Astrocyte of the spinal cord (primary cell): ENCODE results near the gene FAM98B.

ENCODE experiments used
- DNase-seq: peaks from one replicate; pipeline ENCODE4 v3.0.0; 2011; ENCODE audit warnings: low read depth, low spot score
- H3K4me3 ChIP-seq: 2 replicates; pipeline ENCODE4 v1.5.1; 2011; ENCODE audit warnings: low read depth, mild to moderate bottlenecking, low read length, moderate library complexity
- in situ Hi-C: cut with HindIII; loops from 2 replicates; pipeline ENCODE4 v1.10.0; 2017; ENCODE audit warnings: low sequenced_read_pairs
- TF ChIP-seq, protein P1 (sequence below): IDR thresholded peaks from 2 replicates; pipeline ENCODE4 v1.5.1; 2012; ENCODE audit warnings: low read depth, mild to moderate bottlenecking, low read length, inconsistent platforms

FAM98B gene

DNA sequence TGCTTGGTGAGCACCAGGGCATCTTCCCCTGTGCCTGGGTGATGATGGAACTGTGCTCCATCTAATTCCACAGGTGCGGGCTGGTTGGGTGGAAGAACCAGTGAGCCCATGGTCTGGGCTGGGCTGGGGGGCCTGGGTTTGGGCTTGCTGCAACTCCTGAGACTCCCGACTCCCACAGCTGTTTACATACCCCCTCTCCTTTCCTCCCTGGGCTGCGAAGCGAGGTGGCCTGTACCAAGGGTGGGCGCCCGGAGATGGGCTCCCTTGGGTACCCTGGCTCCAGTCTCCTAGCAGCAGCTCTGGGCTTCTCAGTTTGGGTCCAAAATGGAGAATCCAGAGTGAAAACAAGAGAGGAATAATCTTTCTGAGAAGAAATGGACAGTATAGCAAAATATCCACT lies 5.6 kb downstream of the FAM98B start:
- H3K4me3 ChIP-seq: no peak overlapping the region
- TF ChIP-seq, protein P1, sequence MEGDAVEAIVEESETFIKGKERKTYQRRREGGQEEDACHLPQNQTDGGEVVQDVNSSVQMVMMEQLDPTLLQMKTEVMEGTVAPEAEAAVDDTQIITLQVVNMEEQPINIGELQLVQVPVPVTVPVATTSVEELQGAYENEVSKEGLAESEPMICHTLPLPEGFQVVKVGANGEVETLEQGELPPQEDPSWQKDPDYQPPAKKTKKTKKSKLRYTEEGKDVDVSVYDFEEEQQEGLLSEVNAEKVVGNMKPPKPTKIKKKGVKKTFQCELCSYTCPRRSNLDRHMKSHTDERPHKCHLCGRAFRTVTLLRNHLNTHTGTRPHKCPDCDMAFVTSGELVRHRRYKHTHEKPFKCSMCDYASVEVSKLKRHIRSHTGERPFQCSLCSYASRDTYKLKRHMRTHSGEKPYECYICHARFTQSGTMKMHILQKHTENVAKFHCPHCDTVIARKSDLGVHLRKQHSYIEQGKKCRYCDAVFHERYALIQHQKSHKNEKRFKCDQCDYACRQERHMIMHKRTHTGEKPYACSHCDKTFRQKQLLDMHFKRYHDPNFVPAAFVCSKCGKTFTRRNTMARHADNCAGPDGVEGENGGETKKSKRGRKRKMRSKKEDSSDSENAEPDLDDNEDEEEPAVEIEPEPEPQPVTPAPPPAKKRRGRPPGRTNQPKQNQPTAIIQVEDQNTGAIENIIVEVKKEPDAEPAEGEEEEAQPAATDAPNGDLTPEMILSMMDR: no peak
- no peak for DNase-seq
- in situ Hi-C loops: no loop called here

DNA sequence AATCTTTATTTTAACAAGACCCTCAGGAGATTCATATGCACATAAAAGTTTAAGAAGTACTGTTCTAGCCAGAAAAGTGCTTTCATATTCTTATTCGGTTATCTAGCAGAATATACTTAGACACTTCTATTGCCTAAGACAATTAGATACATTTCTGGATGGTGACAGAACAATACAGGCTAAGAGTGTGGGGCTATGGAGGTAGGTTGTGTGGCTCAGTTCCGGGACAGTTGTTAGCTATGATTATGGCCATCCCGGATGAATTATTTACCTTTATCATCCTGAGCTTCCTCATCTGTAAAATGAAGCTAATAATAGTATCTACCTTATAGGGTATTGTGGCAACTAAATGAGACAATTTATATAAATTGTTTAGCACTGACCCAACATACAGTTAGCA lies 6.6 kb downstream of the FAM98B start:
- H3K4me3 ChIP-seq: no peak overlapping the region
- in situ Hi-C loops: no loop called here
- DNase-seq: no peak
- TF ChIP-seq, protein P1: no peak

DNA sequence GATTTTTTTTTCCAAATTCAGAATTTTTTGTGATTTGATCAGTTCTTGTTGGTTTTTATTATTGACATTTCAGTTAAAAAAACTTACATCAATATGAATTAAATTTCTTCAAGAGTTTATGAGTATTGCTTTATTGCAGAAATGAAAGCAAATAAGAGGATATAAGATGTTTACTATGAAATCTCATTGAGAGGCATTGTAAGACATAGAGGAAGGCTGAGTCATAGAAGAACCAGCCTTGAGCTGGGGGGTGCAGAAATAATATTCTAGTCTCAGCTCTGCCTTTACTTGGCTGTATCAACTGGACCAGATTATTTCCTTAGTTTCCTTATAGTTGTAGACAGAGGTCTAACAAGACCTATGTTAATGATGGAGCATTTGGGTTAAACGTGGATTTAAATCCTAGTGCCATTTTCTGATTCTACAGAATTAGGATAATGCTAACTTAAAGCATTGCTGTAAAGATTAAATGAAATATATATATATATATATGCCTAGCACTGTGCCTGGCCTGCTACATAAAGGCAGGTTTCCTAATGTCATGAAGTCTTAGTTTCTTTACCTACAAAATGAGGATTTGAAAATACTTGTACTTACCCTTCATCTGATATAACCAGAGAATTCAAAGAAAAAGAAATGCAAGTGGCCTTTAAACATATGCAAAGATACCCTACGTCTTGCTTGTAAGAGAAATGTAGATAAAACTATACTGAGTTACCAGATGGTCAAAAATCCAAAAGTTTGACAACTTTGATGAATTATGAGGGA lies 7.3 kb downstream of the FAM98B start:
- peak; percentile 26 for DNase-seq
- no peak overlapping the region for H3K4me3 ChIP-seq
- in situ Hi-C loops: no loop called here
- TF ChIP-seq, protein P1: no peak

DNA sequence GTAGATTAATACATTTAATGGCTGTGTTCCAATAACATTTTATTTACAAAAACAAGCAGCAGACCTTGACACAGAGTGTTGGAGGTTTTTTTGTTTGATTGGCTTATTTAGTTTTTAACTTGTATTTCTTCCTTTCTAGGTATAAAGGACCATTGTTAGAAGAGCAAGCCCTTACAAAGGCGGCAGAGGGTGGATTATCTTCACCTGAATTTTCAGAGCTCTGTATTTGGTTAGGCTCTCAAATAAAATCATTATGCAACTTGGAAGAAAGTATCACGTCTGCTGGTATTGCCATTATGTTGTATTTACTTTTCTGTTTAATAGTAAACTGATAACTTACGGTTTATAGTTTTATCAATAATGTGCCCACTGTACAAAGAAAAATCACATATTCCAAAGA lies 10.0 kb downstream of the FAM98B start:
- in situ Hi-C loops: no loop called here
- TF ChIP-seq, protein P1: no peak
- no peak overlapping the region for H3K4me3 ChIP-seq
- DNase-seq: no peak

DNA sequence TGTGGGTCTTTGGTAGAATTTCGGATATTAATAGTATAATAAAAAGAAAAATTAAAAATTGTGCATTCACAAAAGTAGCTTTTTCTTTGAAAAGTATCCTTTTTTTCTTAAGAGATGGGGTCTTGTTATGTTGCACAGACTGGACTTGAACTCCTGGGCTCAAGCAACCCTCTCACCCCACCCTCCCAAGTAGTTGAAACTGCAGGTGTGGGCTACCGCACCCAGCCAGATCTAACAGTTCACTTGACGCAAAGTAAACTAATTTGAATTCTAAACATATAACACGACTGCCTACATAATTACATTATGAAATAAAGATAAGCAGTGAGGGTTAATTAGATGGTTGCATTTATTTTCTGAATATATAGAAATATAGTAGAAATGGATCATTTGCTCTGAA lies 10.7 kb downstream of the FAM98B start:
- DNase-seq: no peak
- no peak overlapping the region for H3K4me3 ChIP-seq
- TF ChIP-seq, protein P1: no peak
- in situ Hi-C loops: no loop called here

DNA sequence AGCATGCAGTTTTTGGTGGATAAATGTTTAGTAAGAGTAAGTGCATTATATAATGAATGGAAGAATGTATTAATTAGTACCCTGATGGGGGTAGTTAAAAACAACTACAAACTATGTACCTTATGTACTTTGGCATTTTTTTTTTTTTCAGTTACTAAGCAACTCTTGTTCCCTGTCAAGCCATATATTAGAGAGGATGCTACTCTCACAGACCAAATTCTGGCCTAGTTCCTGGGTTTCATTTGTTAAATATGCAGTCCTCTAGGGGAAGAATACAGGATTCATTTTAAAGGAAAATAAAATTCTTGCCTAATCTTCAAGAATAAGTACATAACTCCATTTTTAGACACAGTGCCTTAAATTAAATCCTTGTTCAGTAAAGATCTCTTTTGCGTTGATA lies 16.9 kb downstream of the FAM98B start:
- no peak overlapping the region for H3K4me3 ChIP-seq
- no peak for DNase-seq
- in situ Hi-C loops: no loop called here
- TF ChIP-seq, protein P1: no peak

DNA sequence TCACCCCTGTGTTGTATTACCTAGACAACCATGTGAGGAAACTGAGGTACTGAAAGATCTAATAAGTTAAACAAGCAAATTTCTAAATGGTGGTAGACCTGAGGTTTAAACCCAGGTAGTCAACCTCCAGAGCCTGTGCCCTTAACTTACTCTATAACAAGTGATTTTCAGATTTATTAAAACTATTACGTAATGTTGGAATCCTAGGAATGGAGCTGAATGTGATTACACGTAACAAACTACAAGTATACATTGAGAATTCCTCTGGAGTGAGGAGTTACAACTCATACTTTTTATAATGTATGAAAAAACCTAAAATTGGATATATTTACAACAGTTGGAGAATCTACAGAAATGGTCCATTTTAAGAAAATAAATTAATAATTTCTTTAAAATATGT lies 18.0 kb downstream of the FAM98B start:
- no peak overlapping the region for H3K4me3 ChIP-seq
- TF ChIP-seq, protein P1: no peak
- no peak for DNase-seq
- in situ Hi-C loops: no loop called here
